Measurements from ENCODE around the gene COL15A1.
"Not testable (repeated sequence)": the region's sequence is repeated elsewhere in the genome, so short reads cannot be mapped to it uniquely, and the experiment has no call there.

COL15A1 gene

DNA sequence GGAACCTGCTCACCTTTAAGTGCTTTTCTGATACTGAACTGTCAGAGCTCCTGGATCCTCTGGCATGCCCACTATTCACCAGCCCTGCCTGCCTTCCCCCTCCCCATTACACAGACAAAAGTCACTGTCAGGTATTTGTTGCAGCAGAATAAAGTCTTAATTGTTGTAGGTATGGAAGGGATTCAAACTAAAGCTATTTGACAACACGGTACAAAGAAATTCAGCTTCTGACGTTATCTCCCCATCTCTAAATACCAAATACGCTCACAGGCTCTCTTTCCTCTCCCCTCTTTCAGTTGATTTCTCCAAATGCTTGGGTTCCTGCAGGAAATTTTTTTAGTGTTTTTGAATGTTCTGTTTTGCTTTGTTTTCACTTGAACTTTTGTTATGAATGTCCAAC lies 151.9 kb downstream of the COL15A1 start:
- DNase-seq, result no peak

DNA sequence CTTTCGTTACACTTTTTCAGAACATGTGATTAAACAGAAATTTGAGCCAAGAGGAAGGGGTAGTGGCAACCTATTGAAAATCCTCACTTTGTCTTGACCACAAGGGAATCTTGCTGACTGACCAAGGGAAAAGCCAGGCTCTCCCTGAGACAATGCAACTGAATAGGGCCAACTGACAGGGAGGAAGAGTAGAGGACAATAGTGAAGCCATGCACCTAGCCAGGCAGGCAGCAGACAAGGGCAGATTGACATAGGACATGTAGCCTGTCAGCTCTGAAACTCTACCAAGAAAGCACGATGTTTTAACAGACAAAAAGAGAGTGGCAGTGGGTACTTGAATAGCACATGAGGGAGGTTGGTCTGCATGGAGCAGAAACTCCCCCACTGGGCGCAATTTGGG lies 152.7 kb downstream of the COL15A1 start:
- DNase-seq, result no peak

DNA sequence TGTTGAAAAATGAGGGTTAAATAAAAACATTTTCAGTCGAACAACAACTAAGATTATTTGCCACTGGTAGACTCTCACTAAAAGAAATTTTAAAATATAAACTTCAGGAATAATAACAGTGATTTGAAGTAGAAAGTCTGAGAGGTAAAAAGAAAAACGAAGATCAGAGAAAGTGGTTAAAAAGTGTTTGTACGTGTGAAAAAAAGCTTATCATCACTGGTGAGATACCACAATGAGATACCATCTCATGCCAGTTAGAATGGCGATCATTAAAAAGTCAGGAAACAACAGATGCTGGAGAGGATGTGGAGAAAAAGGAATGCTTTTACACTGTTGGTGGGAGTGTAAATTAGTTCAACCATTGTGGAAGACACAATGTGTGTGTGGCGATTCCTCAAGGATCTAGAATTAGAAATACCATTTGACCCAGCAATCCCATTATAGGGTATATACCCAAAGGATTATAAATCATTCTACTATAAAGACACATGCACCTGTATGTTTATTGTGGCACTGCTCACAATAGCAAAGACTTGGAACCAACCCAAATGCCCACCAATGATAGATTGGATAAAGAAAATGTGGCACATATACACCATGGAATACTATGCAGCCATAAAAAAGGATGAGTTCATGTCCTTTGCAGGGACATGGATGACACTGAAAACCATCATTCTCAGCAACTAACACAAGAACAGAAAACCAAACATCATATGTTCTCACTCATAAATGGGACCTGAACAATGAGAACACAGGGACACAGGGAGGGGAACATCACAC lies 156.3 kb downstream of the COL15A1 start:
- DNase-seq, result not testable (repeated sequence)

DNA sequence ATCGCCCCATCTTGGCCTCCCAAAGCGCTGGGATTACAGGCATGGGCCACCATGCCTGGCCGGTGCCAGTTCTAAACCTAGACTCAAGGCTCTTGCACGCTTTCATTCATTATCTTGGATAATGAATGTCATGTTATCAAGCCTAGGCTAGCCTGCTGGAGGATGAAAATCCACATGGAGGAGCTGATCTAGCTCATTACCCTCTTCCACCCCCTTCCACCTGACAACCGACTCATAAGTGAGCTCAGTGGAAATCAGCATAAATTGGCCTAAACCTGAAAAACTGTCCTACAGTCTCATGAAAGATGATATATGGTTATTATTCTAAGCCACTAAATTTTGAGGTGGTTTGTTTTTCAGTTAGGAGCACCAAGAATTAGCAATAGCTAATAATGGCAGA lies 157.6 kb downstream of the COL15A1 start:
- no peak for DNase-seq

DNA sequence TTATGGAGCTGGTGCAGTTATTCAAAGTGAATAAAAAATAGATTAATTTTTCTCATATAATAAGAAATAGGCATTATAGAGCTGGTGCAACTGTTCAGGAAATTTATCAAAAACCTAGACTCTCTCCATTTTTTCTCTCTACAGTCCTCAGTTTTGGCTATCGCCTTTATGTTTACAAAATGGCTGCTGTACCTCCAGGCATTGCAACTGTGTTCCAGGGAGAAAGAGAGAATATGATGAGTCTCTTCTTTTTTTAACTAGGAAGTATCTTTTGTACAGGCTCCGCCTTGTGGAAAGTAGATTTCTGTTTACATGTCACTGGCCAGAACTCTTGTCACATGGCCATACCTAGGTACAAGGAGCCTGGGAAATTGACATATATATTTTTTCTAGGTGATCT lies 158.1 kb downstream of the COL15A1 start:
- DNase-seq, result no peak

DNA sequence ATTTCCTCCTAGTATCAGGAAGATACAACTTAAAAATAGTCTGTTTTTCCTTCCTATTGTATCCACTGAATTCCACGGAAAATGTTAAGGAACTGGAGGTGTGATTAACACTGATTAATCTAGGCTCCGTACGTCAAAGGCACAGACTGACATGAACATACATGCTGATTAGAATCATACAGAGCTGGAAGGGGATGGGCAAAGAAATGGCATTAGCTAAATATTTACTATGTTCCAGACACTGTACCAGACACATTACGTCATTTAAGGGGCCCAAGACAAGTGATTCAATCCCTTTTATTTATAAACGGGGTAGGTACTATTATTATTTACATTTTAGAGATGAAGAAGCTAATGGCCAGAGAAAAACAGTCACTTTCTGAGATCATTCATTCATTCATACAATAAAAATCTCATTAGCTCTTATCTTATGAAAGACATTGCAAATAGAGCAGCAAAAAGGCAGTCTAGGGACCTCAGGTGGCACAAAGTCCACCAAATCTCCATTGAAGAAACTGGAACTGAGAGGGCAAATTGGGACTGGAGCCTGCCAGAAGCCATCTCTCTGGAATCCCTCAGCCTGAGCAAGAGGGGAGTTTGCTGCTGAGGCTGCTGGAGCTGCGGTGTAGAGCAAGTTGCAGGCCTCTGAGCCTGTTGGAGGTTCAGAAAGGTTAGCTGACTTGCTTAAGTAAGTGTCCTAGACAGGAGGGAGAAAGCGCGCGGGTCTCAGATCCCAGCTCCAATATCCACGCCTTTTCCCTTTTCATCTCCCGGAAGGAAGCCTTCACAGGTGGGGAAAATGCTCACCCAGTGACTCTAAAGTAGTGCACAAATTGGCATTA lies 159.6 kb downstream of the COL15A1 start:
- no peak for DNase-seq

DNA sequence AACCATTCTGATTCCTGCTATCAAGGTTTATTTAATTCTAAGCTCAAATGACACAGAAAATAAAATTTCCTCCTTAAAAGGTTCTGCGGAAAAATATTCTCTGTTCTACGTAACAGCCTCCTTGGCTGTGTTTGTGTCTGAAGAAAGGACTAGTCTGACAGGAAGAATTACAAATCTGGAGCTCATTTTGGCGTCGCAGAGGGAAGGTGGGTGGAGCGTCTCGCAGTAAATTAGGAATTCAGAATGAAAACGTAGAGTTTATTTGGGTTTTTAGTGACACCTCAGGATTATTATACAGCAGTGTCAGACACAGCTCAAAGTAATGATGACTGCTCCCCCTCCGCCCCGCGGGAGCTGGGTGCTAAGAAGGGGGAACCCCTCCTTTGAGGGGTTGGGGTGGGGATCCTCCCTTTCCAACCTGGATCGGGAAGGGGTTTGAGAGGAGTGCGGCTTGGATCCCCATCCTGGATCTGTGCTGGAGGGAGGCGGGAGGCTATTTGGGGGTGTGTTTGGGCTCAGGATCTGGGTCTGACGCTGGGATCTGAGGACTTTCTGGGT lies 160.3 kb downstream of the COL15A1 start:
- DNase-seq, result peak; percentile 54

DNA sequence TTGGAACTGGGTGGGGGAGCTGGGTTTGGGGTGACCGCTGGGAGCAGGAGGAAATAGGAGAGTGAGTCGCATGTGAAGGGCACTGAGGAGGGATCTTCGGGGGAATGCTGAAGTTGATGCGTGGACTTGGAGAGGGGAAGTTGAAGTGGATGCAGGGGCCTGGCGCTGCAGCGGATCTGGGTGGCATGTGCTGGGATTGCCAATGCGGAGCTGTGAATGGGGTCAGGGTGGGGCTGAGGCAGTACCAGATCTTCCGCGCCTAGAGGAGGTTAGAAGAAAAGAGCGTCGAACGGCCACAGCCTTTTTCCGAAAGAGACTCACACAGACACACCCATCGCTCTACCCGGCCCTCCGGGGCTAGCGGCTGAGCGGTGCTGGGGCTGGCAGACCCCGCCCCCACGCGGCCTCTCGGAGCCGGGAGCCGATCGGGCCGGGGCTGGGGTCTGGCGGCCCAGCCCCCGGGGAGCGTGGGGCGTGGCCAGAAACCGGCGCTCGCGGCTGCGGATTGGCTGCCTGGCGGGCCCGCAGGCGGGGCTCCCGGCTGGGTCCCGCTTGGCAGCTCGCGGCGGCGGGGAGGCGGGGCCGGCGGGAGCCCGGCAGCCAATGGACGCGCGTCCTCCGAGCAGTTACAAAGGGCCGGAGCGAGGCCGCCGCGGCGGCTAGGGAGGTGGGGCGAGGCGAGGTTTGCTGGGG lies 160.9 kb downstream of the COL15A1 start, which contains the start of gene TGFBR1:
TGFBR1 (plus strand) TSS at position 655 of the 693 bp plus-strand sequence. CDS start 93 bp downstream, outside the sequence.
- peak; percentile 92 for DNase-seq

DNA sequence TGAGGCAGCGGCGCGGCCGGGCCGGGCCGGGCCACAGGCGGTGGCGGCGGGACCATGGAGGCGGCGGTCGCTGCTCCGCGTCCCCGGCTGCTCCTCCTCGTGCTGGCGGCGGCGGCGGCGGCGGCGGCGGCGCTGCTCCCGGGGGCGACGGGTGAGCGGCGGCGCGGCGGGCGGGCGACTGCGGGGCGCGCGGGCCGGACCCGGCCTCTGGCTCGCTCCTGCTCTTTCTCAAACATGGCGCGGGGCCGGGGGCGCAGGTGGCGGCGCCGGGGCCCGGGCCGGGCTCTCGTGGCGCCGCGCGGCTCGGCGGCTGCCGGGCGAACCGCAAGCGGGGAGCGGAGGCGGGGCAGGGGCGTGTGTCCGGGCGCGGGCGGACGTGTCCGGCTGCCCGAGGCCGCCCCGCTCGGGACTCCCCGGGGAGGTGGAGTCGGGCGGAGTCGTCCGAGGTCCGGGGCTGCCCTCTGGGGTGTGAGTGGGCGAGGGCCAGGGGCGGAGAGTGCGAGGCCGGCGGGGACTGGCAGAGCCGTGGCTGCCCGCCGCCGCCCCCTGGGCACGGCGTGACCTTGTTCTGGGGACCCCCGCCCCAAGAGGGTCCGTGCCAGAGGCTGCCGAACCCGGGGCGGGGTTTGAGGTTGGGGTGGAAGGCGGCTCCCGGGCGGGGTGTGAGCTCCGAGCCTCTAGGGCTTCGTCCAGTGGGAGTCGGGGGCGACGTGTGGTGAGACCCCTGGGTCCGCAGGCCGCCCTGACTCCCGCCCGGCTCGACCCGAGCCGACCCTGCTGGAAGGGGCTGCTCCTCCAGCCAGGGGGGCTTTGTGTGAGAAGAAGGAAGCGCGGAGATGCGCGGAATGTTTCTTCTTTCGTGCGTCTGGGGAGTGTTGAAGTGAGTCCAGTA lies 161.7 kb downstream of the COL15A1 start:
- peak; percentile 76 for DNase-seq

DNA sequence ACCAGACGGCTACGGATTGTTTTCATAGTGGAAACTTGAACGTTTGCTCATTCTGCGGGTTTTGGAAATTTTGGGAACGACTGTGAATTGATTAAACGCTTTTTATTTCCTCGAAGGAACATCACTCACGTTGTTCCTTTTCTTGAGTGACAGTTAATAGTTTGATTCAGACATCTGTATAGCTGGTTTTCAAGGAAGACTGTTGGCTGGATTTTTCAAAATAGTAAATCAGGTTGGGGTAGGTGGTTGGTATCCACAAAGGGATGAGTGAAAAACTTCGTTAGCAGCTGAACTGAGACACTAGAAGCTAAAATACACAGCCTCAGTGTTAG lies 162.3 kb downstream of the COL15A1 start:
- peak; percentile 42 for DNase-seq

DNA sequence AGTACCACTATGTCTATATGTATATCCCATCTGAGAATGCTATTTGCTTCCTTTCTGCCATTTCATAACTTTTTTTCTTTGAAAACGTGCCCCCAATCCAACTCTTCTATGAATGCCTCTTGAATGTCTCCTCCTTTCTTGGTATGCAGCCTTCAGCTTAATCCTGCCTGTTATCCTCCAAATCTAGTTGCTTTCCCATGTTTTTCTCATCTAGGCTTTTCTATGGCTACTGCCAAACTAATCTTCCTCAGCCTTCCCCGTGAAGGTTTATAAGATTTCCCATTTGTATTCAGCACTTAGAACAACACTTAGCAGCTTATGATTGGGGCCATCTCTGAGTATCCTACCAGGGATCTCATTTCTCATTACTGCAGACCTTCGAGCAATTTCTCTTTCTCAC lies 163.7 kb downstream of the COL15A1 start:
- DNase-seq, result no peak

DNA sequence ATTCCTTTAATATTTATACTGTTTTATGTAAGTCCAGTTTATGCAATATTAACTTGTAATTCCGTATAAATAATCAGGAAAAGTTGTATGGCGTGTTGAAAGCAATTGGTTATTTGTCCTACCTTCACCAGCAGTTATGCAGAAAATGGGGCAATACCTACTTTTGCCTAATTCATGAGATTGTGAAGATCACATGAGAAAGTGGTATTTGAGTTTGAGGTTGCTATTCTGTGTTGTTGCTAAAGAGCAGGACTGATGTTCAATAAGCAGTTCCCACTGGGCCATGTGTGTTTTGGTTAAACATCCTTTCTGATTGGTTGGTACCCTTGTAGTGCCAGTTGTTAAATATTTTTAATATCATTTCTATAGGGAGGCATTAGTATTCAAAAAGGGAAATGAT lies 164.4 kb downstream of the COL15A1 start:
- DNase-seq, result no peak

DNA sequence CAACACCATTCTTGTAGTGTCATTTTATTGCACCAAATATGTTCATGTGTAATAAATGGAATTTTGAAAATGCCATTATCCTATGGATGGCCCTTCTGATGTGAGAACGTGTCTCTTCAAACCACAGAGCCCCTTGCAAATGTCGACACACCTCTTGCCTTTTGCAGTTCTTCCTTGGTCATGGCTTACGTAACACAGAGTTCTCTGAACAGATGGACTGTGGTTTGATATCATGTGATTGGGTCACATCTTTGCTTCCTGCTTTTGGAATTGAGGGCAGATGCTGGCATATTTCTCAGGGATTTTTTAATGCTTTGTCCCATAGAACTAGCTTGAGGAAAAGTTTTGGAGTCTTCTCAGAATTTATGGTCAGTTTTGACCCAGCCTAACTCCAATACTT lies 165.8 kb downstream of the COL15A1 start:
- peak; percentile 80 for DNase-seq

DNA sequence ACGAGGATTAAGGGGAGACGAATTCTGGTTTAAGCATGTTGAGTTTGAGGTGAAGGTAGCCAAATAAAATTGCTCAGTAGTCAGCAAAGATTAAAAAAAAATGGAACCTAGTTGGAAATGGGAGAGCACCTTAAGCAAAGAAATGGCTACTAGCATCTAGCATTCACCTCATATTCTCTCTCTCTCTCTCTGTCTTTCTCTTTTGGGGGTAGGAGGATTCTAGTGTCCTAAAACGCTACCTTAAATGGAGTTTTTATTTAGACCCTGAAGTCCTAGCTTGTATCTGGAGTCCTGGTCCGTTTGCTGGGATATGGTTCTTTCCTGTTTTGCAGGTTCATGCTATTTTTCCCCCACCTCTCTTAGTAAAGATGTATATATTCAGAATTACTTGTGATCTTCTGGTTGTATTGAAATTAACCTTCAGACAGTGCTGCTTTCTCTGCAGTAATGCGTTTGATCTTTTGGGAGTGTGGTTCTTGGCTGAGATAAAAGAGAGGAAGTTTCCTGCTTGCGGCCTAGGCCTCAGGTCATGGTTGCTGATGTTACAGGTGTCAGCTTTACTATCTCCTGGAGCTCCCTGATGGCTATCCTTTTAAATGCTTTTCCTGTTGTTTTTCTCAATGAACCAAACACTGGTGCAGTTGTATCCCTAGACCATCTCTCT lies 169.2 kb downstream of the COL15A1 start:
- DNase-seq, result no peak

DNA sequence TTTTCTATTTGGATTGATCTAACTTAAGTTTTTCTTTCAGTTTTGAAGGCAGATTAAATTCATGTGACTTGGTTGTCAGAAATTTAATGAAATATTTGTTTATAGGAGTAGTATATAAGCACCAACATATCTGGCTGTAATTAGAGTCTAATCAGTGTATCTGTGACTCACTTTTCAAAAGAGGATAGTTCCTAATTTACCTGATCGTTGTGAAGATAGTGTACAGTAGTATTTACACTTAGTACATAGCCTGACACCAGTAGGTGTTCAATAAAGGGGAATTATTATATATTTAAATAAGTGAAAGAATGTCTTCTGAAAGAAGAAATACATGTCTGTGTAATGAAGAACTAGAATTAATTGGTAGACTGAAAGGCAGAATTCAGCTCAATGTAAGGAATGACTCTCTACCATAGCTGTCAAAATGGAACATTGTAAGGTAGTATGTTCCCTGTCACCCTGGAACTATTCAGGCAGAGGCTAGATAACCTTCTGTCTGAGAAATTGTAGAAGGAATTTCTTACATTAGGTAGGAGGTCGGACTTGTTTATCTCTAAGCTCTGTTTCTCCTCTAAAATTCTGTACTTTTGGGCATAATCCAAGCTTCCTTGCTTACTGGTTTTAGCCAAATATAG lies 169.8 kb downstream of the COL15A1 start:
- no peak for DNase-seq

DNA sequence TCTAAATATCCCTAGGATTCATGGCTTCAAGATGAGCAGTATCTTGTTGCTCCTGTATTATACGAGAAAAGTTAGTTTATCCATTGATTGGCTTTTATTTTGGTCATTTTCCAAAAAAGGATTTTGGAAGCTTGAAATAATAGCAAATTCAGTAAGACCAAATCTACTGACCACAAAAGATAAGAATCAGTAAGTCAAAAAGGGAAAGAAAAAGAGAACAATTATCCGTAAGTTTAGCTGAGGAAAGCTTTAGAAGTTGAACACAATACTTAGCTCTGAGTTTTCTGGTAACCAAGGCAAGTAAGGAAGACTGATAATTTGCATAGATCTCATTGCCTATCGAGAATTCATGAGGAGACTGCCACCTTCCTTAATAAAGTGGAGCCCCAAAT lies 170.3 kb downstream of the COL15A1 start:
- no peak for DNase-seq

DNA sequence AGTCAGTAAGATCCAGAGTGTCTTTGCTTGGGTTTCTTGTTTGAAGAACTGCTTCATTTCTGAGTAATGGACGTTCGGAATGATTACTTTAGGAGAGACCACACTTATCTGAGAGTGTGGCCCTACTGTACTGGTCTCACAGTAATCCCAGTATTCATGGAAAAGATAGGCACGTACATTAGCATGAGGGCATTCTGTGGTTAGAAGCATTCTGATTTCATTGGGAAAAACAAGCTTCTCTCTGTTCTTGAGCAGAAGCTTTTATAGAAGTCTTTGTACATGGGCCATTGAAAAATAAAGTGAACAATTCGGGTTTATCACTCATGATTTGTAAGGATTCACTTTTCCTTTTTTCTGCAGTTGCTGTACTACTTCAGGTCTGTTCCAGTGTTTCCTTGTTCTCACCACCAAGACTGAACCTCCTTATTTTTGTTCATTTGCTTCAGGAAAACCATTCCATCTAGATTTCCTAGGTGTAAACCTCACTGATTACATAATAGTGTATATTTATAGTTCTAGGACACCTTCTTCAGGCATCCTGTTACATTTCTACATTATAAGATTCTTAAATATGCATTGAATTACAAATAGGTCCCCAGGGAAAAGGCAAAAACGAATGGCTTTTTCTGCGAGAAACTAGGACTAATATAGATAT lies 171.3 kb downstream of the COL15A1 start:
- DNase-seq, result no peak

DNA sequence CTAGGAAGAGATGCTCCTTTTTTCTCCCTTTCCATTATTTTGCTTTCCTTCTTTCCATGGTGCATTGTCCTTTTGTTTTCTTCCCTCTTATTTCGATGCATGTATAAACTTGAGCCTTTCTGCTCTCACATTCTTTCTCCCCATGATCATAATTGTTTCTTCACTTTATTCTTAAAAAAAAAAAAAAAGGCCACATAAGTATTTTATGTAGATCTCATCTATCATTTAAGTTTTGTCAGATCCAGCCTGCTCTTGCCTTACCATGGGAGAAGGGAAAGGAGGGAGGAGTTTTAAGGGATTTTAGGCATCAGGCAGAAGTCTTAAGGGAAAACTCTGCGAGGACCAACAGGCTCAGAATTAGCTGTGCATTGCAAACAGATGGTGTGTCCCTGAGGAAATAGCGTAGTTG lies 172.3 kb downstream of the COL15A1 start:
- DNase-seq, result no peak

DNA sequence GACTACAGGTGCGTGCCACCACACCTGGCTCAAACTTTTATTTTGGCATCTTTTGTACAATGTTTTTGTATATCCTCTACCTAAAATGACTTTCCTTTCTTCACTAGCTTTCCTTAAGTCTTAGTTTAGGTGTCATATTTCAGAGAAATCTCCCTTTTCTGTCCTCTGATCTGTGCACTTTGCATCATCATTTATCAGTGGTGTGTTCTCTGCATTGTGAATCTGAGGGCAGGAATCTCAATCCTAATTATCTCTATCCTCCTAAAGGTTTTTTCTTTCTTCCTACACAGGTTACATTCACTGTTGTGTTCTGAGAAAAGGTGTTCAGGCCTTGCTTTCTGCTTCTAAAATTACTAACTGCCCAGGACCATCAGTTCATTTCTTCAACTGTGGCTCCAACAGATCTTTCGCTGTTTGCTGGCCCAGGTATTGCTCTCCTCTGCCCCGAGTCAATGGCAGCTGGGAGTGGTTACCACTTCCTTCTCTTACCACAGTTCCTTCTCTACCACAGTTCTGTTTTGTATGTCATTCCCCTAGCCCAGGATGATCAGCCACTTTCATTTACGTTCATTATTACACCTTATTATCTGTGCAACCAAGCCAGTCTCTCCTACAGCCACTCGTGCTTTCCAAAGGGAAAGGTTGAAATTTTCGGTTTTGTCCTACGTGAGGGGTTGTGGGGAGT lies 175.2 kb downstream of the COL15A1 start:
- DNase-seq, result no peak

Measured in HCEC 1CT (cell line).